ENCODE results near the gene TNK1.

- TF ChIP-seq POLR2A (IDR thresholded peaks at IDR 0.05) (no peak), CTCF (IDR thresholded peaks at IDR 0.05 in 8 of 11, conservative IDR thresholded peaks at IDR 0.05 in 3 of 11) (peak in 1 of 11 experiments; percentile 7)
These were observed 22.8 kb downstream of the TNK1 start for GRCh38 chr17:7403727-7403976.
